ENCODE data around the gene SELPLG.

GRCh38 chr12:108592033-108592909 lies 41.4 kb downstream of the SELPLG start:
- TF ChIP-seq CTCF (IDR thresholded peaks at IDR 0.05) (no peak), POLR2A (IDR thresholded peaks at IDR 0.05) (no peak), POLR2AphosphoS5 (IDR thresholded peaks at IDR 0.05) (no peak)

Measured in prostate gland (tissue), 2 donors.